ENCODE data around the gene GRB10. TPM values are rescaled to one million over a fixed set of nuclear protein-coding genes. Genes with fewer than 3 reads are reported as not detected.

Gene GRB10
- total RNA-seq, 1 donor from 2014 or later: not detected

- intact Hi-C loops (cut with micrococcal nuclease): no loop called here
Measured at GRCh38 chr7:50818324-50818723, 35.6 kb upstream of the GRB10 start.

GRCh38 chr7:50817561-50817960 is 34.9 kb upstream of the GRB10 start:
- Mint-ChIP-seq H3K27me3 (peaks cover under 1% of the 10 kb centered on the region), H3K36me3 (ENCODE audit: low read depth) (no peaks in the 10 kb centered on the region), H3K4me1 (no peaks in the 10 kb centered on the region), H3K4me3 (no peak overlapping the region), H3K27ac (no peak overlapping the region), H3K9me3 (peaks cover 4% of the 10 kb centered on the region)
- intact Hi-C loops (cut with micrococcal nuclease): no loop called here
- ChIA-PET CTCF (no interaction called here), POLR2A (no interaction called here)
- no peak for DNase-seq
- TF ChIP-seq CTCF (IDR thresholded peaks at IDR 0.05): no peak
- ATAC-seq (ENCODE audit: low read depth): no peak

More at GRCh38 chr7:50818324-50818723, 35.6 kb upstream of the GRB10 start:
- no peak for TF ChIP-seq CTCF (IDR thresholded peaks at IDR 0.05)
- DNase-seq (no peak), ATAC-seq (ENCODE audit: low read depth) (no peak)
- Mint-ChIP-seq H3K27me3 (no peaks in the 10 kb centered on the region), H3K9me3 (peaks cover 4% of the 10 kb centered on the region), H3K36me3 (ENCODE audit: low read depth) (no peaks in the 10 kb centered on the region), H3K4me3 (no peak overlapping the region), H3K4me1 (no peaks in the 10 kb centered on the region), H3K27ac (no peak overlapping the region)
- CTCF ChIA-PET: no interaction called here
- POLR2A ChIA-PET: no interaction called here

GRCh38 chr7:50815138-50815537 is 32.4 kb upstream of the GRB10 start:
- no peaks in the 10 kb centered on the region for H3K36me3 Mint-ChIP-seq (ENCODE audit: low read depth)
- no peak for TF ChIP-seq CTCF (IDR thresholded peaks at IDR 0.05)
- ATAC-seq (ENCODE audit: low read depth) (no peak), DNase-seq (no peak)
- peaks cover 4% of the 10 kb centered on the region for H3K9me3 Mint-ChIP-seq
- H3K4me1 Mint-ChIP-seq: no peaks in the 10 kb centered on the region
- intact Hi-C loops (cut with micrococcal nuclease): no loop called here
- ChIA-PET POLR2A (no interaction called here), CTCF (no interaction called here)
- H3K27me3 Mint-ChIP-seq: peaks cover 1% of the 10 kb centered on the region
- H3K27ac Mint-ChIP-seq: no peak overlapping the region
- H3K4me3 Mint-ChIP-seq: no peak overlapping the region

- Mint-ChIP-seq H3K9me3 (peaks cover 4% of the 10 kb centered on the region), H3K36me3 (ENCODE audit: low read depth) (no peaks in the 10 kb centered on the region), H3K27ac (no peak overlapping the region), H3K27me3 (peaks cover 1% of the 10 kb centered on the region), H3K4me3 (no peak overlapping the region), H3K4me1 (no peaks in the 10 kb centered on the region)
- ChIA-PET POLR2A (no interaction called here), CTCF (no interaction called here)
- ATAC-seq (ENCODE audit: low read depth) (no peak), DNase-seq (no peak)
- intact Hi-C loops (cut with micrococcal nuclease): no loop called here
- TF ChIP-seq CTCF (IDR thresholded peaks at IDR 0.05): no peak
Measured at GRCh38 chr7:50814166-50814565, 31.5 kb upstream of the GRB10 start.

GRCh38 chr7:50812841-50813475 is 30.3 kb upstream of the GRB10 start:
- intact Hi-C loops (cut with micrococcal nuclease): no loop called here
- H3K4me3 Mint-ChIP-seq: no peak overlapping the region
- DNase-seq (no peak), ATAC-seq (ENCODE audit: low read depth) (no peak)
- peaks cover 1% of the 10 kb centered on the region for H3K27me3 Mint-ChIP-seq
- TF ChIP-seq CTCF (IDR thresholded peaks at IDR 0.05): no peak
- H3K4me1 Mint-ChIP-seq: no peaks in the 10 kb centered on the region
- ChIA-PET POLR2A (no interaction called here), CTCF (no interaction called here)
- no peaks in the 10 kb centered on the region for H3K36me3 Mint-ChIP-seq (ENCODE audit: low read depth)
- H3K9me3 Mint-ChIP-seq: peaks cover 4% of the 10 kb centered on the region
- no peak overlapping the region for H3K27ac Mint-ChIP-seq

All from activated B cell treated with CpG ODN at 0.5 μM for 24 hours (primary cell).